Tibial artery (tissue), 4 donors: ENCODE results near the gene HKDC1.

Source experiments
- DNase-seq, 2 donors: peaks; one replicate each; pipeline ENCODE4 v3.0.0-alpha.2; 2019
- H3K27ac ChIP-seq, 2 donors: fragments of 200-600 bp; sonication (generic) in 1 of 2; 1 replicate in 1 of 2; 2 replicates in 1 of 2; pipeline ENCODE4 v1.5.1; 2018 to 2019; ENCODE audit warnings: mild to moderate bottlenecking in 1 of 2
- H3K27me3 ChIP-seq, 2 donors: fragments of 200-600 bp; sonication (generic) in 1 of 2; one replicate each; pipeline versions ENCODE4 v1.5.1 to v1.6.0; 2016 to 2019
- H3K36me3 ChIP-seq, 3 donors: fragments of 200-600 bp; sonication (generic) in 2 of 3; one replicate each; pipeline ENCODE4 v1.5.1; 2016 to 2019; ENCODE audit warnings: mild to moderate bottlenecking in 2 of 3
- H3K4me1 ChIP-seq, 4 donors: fragments of 200-600 bp; sonication (generic) in 2 of 4; 1 replicate in 3 of 4; 2 replicates in 1 of 4; pipeline ENCODE4 v1.5.1; 2016 to 2019
- H3K4me3 ChIP-seq, 2 donors: fragments of 200-600 bp; sonication (generic) in 1 of 2; 1 replicate in 1 of 2; 2 replicates in 1 of 2; pipeline ENCODE4 v1.5.1; 2018 to 2019; ENCODE audit warnings: mild to moderate bottlenecking in 2 of 2
- H3K9me3 ChIP-seq, 3 donors: fragments of 200-600 bp; sonication (generic) in 1 of 3; one replicate each; pipeline ENCODE4 v1.5.1; 2016 to 2019
- intact Hi-C: fragments of 100-400 bp; cut with DNase I; formaldehyde crosslinking; loops from one replicate; pipeline ENCODE4 v1.15.0; 2023; ENCODE audit warnings: low total_unique reads
- TF ChIP-seq, protein P1 (sequence below), 2 experiments: fragments of 200-600 bp in 1 of 2; fragments of 450-650 bp in 1 of 2; IDR thresholded peaks; one replicate each; pipeline ENCODE4 v1.5.1; 2017 to 2019; ENCODE audit warnings: antibody characterized with exemption in 2 of 2, mild to moderate bottlenecking in 1 of 2, moderate library complexity in 1 of 2

HKDC1 gene

DNA sequence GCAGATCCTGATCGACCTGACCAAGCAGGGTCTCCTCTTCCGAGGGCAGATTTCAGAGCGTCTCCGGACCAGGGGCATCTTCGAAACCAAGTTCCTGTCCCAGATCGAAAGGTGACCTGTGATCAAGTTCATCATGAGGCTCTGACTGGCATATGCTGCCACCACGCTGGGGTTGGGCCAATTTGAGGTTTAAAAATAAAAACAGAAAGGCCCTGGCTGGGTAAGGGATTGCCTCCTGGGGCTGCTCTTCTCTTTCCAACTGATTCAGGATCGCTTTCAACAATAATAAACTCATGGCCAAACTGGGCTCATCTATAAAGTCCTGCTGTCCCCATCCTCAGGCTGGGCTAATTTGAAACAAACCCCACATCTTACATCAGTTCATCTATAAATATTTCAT is 41.1 kb downstream of the HKDC1 start:
- no peak overlapping the region for H3K4me3 ChIP-seq
- intact Hi-C loops = no loop called here
- TF ChIP-seq, protein P1, sequence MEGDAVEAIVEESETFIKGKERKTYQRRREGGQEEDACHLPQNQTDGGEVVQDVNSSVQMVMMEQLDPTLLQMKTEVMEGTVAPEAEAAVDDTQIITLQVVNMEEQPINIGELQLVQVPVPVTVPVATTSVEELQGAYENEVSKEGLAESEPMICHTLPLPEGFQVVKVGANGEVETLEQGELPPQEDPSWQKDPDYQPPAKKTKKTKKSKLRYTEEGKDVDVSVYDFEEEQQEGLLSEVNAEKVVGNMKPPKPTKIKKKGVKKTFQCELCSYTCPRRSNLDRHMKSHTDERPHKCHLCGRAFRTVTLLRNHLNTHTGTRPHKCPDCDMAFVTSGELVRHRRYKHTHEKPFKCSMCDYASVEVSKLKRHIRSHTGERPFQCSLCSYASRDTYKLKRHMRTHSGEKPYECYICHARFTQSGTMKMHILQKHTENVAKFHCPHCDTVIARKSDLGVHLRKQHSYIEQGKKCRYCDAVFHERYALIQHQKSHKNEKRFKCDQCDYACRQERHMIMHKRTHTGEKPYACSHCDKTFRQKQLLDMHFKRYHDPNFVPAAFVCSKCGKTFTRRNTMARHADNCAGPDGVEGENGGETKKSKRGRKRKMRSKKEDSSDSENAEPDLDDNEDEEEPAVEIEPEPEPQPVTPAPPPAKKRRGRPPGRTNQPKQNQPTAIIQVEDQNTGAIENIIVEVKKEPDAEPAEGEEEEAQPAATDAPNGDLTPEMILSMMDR (IDR thresholded peaks at IDR 0.05) = no peak
- no peaks in the 10 kb centered on the region for H3K4me1 ChIP-seq
- H3K9me3 ChIP-seq = no peaks in the 10 kb centered on the region
- H3K27ac ChIP-seq = no peak overlapping the region
- no peaks in the 10 kb centered on the region for H3K27me3 ChIP-seq
- H3K36me3 ChIP-seq = no peaks in the 10 kb centered on the region
- no peak for DNase-seq

DNA sequence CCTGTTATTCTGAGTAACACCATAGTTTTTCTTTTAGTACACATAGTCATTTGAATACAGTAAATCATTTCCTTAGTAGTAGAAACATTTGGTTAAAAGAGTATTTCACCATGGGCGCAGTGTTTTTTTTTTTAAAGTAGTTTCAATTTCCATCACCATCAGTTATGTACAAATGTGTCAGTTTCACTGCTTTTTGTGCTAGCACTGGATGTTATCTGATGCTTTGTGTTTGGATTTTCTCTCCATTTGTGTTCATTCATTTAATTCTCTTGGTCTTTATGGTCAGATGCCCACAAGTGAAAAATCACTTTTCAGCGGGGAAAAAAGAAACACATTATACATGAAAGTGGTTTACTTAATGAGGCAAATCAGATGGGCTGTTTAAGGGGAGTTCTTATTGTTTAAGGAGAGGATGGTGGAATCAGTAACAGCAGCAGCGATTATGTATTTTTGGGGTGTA is 42.2 kb downstream of the HKDC1 start:
- Histone ChIP-seq H3K9me3 (no peaks in the 10 kb centered on the region), H3K4me3 (no peak overlapping the region), H3K4me1 (no peaks in the 10 kb centered on the region), H3K27me3 (peaks cover 0 to 2% of the 10 kb centered on the region in 2 donors), H3K36me3 (no peaks in the 10 kb centered on the region), H3K27ac (no peak overlapping the region)
- TF ChIP-seq, protein P1 (IDR thresholded peaks at IDR 0.05) = no peak
- intact Hi-C loops = no loop called here
- no peak for DNase-seq

DNA sequence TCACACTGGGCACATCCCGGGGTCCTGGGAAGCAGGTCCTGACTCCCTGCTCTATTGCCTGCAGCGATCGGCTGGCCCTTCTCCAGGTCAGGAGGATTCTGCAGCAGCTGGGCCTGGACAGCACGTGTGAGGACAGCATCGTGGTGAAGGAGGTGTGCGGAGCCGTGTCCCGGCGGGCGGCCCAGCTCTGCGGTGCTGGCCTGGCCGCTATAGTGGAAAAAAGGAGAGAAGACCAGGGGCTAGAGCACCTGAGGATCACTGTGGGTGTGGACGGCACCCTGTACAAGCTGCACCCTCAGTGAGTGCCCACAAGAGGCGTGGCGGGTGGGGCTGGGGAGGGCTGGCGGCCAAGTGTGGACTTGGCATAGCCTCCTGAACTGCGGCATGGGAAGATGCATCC is 45.4 kb downstream of the HKDC1 start:
- no peak for DNase-seq
- H3K9me3 ChIP-seq = no peaks in the 10 kb centered on the region
- no peak overlapping the region for H3K4me3 ChIP-seq
- H3K36me3 ChIP-seq = no peaks in the 10 kb centered on the region
- H3K4me1 ChIP-seq = no peaks in the 10 kb centered on the region
- peaks cover 0 to 2% of the 10 kb centered on the region in 2 donors for H3K27me3 ChIP-seq
- TF ChIP-seq, protein P1 (IDR thresholded peaks at IDR 0.05) = no peak
- H3K27ac ChIP-seq = no peak overlapping the region
- intact Hi-C loops = no loop called here

DNA sequence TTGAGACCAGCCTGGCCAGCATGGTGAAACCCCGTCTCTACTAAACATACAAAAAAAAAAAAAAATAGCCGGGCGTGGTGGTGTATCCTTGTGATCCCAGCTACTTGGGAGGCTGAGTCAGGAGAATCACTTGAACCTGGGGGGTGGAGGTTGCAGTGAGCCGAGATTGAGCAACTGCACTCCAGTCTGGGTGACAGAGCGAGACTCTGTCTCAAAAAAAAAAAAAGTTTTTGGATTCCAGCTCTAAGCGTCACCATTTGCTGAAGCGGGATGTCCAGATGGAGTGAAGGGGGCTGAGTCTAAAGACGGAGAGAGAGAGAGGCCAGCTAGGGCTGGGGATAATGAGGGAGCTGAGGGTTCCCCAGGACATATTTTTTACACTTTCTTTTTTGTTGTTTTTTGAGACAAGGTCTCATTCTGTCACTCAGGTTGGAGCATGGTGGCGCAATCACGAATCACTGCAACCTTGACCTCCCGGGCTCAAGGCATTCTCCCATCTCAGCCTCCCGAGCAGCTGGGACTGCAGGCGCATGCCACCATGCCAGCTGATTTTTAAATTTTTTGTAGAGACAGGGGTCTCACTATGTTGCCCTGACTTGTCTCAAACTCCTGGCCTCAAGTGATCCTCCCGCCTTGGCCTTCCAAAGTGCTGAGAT is 48.8 kb downstream of the HKDC1 start:
- intact Hi-C loops = no loop called here
- H3K9me3 ChIP-seq = no peaks in the 10 kb centered on the region
- no peaks in the 10 kb centered on the region for H3K36me3 ChIP-seq
- TF ChIP-seq, protein P1 (IDR thresholded peaks at IDR 0.05) = no peak
- DNase-seq = no peak
- no peak overlapping the region for H3K27ac ChIP-seq
- H3K4me1 ChIP-seq = no peaks in the 10 kb centered on the region
- no peak overlapping the region for H3K4me3 ChIP-seq
- peaks cover 0 to 2% of the 10 kb centered on the region in 2 donors for H3K27me3 ChIP-seq

DNA sequence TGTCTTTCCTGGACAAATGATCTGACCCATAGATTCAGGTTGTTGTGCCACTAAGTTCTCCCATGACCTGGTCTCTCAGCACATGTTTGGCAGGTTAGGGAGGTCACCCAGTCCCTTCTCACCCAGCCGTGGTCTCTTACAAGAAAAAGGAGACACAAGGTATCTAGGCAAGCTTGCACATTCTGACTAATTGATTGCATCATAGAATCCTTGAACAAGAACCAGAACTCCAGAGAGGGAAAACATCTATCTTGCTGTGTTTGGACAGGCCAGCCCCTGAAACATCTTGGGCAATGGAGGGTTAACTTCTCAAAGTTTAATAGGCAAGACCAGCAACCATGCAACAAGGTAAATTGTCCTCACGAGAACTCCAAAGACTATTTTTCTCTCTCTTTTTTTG is 49.6 kb downstream of the HKDC1 start:
- intact Hi-C loops = no loop called here
- Histone ChIP-seq H3K4me1 (no peaks in the 10 kb centered on the region), H3K4me3 (no peak overlapping the region), H3K27ac (no peak overlapping the region), H3K27me3 (peaks cover 0 to 2% of the 10 kb centered on the region in 2 donors), H3K9me3 (no peaks in the 10 kb centered on the region), H3K36me3 (no peaks in the 10 kb centered on the region)
- no peak for DNase-seq
- TF ChIP-seq, protein P1 (IDR thresholded peaks at IDR 0.05) = no peak
